Astrocyte of the spinal cord (primary cell): ENCODE data around the gene ELOVL5.

Experiments used
- DNase-seq: peaks from one replicate; pipeline ENCODE4 v3.0.0; 2011; ENCODE audit warnings: low read depth, low spot score
- H3K4me3 ChIP-seq: 2 replicates; pipeline ENCODE4 v1.5.1; 2011; ENCODE audit warnings: low read depth, mild to moderate bottlenecking, low read length, moderate library complexity
- in situ Hi-C: cut with HindIII; loops from 2 replicates; pipeline ENCODE4 v1.10.0; 2017; ENCODE audit warnings: low sequenced_read_pairs
- TF ChIP-seq, protein P1 (sequence below): IDR thresholded peaks from 2 replicates; pipeline ENCODE4 v1.5.1; 2012; ENCODE audit warnings: low read depth, mild to moderate bottlenecking, low read length, inconsistent platforms

ELOVL5 gene

DNA sequence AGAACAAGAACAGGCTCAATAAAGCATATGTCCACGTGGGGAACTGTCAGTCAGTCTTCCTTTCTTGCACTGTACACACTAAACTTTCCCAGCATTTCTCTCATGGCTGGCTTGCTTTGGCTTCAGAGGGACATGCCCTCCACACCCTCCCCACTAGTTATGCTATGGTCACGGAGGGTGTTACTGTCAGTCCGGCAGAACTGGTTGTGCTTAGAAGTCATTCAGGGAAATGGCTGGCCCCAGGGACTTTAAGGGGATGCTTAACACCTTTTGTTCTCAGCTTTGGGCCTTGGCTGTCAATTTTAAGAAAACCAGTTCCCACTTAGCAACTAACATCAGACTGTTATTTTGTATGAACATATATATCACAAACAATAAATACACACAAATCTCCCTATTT lies 55.1 kb downstream of the ELOVL5 start:
- H3K4me3 ChIP-seq = no peak overlapping the region
- no peak for DNase-seq
- TF ChIP-seq, protein P1, sequence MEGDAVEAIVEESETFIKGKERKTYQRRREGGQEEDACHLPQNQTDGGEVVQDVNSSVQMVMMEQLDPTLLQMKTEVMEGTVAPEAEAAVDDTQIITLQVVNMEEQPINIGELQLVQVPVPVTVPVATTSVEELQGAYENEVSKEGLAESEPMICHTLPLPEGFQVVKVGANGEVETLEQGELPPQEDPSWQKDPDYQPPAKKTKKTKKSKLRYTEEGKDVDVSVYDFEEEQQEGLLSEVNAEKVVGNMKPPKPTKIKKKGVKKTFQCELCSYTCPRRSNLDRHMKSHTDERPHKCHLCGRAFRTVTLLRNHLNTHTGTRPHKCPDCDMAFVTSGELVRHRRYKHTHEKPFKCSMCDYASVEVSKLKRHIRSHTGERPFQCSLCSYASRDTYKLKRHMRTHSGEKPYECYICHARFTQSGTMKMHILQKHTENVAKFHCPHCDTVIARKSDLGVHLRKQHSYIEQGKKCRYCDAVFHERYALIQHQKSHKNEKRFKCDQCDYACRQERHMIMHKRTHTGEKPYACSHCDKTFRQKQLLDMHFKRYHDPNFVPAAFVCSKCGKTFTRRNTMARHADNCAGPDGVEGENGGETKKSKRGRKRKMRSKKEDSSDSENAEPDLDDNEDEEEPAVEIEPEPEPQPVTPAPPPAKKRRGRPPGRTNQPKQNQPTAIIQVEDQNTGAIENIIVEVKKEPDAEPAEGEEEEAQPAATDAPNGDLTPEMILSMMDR = no peak
- in situ Hi-C loops = no loop called here

- no peak for DNase-seq
- TF ChIP-seq, protein P1 = no peak
- in situ Hi-C loops = no loop called here
- H3K4me3 ChIP-seq = no peak overlapping the region
Measured at GRCh38 chr6:53290537-53291510, 57.9 kb downstream of the ELOVL5 start.

- in situ Hi-C loops = no loop called here
- H3K4me3 ChIP-seq = no peak overlapping the region
- TF ChIP-seq, protein P1 = no peak
- no peak for DNase-seq
Measured at GRCh38 chr6:53287336-53288225, 61.2 kb downstream of the ELOVL5 start.

- TF ChIP-seq, protein P1 = no peak
- DNase-seq = no peak
- in situ Hi-C loops = no loop called here
- H3K4me3 ChIP-seq = no peak overlapping the region
Measured at GRCh38 chr6:53284901-53285300, 63.8 kb downstream of the ELOVL5 start.

DNA sequence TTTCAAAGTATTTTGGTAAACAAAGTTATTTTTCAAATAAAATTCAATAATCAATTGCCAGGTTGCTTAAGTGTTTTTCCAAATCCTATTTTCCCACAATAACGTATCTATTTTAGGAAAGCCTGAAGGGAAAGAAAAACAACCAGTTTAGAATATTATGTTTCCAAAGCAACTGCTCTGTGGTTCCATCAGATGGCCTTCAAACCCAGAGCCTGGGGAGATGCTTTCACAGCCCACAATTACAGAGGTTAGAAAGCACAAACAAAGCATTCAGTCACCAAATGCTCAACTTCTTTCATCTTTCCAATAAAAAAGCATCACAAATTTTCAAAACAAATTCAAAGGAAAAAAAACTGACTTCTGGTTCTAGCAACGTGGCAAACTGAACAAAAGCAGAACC lies 66.0 kb downstream of the ELOVL5 start:
- in situ Hi-C loops = no loop called here
- peak; percentile 73 for DNase-seq
- no peak overlapping the region for H3K4me3 ChIP-seq
- TF ChIP-seq, protein P1 = no peak

GRCh38 chr6:53282234-53282633 lies 66.5 kb downstream of the ELOVL5 start:
- no peak overlapping the region for H3K4me3 ChIP-seq
- TF ChIP-seq, protein P1 = no peak
- in situ Hi-C loops = no loop called here
- no peak for DNase-seq
